Measurements from ENCODE around the gene DYNC2LI1.

The DYNC2LI1 gene

DNA sequence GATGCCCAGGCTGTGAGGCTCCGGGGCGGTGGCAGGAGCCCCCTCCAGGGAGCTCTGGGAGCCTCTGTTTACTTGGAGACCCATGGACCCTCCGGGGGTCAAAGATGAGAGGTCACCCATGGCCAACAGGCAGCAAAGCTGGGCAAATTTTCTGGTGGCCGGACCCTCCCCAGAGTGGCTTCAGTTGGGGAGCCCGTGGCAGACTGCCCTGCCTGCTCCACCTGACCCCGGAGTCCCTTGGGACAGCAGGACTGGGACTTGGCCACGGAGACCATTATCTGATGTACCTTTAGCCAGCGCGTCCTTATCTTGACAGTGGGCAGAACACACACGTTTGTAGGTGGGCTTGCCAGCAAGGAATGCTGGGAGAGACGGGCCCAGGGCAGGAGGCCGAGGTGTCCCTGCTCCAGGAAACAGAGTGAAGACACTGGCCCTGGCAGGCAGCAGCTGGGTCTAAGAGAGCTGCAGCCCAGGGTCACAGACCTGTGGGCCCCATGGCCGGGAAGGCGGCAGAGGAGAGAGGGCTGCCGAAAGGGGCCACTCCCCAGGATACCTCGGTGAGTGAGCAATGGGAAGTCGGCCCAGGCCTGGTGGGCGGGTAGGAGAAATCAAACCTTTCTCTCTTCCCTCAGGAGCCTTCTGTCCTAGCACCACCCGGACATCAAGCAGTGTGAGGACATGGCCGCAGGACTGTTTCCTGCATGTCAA, 64.9 kb downstream of the DYNC2LI1 start, which contains the start of the genes ABCG5 and ABCG8:
TSS of gene ABCG5 (minus strand) at position 280 of the 708 bp plus-strand sequence. CDS start at position 120, 160 bp downstream.
TSS of gene ABCG8 (plus strand) at position 412 of the 708 bp plus-strand sequence. CDS start at position 495, 83 bp downstream.
- Mint-ChIP-seq H3K4me1 (no peaks in the 10 kb centered on the region), H3K27ac (no peak within 1 kb of the TSS), H3K36me3 (ENCODE audit: low read depth) (no peaks in the 10 kb centered on the region), H3K4me3 (no peak within 1 kb of the TSS), H3K9me3 (no peaks in the 10 kb centered on the region), H3K27me3 (ENCODE audit: low read depth) (no peaks in the 10 kb centered on the region)
- TF ChIP-seq, protein P1, sequence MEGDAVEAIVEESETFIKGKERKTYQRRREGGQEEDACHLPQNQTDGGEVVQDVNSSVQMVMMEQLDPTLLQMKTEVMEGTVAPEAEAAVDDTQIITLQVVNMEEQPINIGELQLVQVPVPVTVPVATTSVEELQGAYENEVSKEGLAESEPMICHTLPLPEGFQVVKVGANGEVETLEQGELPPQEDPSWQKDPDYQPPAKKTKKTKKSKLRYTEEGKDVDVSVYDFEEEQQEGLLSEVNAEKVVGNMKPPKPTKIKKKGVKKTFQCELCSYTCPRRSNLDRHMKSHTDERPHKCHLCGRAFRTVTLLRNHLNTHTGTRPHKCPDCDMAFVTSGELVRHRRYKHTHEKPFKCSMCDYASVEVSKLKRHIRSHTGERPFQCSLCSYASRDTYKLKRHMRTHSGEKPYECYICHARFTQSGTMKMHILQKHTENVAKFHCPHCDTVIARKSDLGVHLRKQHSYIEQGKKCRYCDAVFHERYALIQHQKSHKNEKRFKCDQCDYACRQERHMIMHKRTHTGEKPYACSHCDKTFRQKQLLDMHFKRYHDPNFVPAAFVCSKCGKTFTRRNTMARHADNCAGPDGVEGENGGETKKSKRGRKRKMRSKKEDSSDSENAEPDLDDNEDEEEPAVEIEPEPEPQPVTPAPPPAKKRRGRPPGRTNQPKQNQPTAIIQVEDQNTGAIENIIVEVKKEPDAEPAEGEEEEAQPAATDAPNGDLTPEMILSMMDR (IDR thresholded peaks at IDR 0.05; ENCODE audit: unreplicated experiment in 3 of 3): no peak

DNA sequence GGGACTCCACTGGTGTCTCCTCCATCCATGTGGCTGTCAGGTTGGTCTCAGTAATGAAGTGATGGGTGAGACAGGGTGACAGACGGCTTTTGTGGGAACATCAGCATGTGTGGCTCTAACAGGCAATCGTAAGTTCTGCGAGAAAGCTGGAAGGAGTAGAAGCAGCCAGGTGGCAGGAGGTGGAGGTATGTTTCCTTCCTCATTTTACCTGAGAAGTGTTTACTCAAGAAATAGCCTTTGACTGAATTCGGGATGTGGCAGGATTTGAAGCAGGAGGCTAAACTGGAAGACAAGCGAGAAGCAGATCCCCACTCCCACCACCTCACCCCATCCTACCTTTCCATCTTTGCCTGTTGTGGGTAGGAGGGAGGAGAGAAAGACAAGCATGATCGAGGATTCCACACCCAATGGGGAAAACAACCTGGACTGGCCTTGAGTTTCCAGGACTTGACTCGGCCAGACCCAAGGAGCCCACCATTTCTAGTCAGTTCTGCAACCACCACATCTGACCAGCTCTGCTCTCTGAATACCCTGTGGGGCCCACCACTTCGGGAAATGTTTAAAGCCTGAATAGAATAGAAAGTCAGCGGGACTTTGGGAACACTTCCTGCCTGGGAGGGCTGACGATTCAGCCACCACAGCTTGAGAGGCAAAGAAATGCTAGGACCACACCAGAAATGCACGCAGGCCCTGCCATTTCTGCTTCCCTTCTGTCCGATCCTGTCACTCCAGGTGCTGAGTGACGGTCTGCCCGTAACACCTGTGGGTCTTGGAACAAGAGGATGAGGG, 66.1 kb downstream of the DYNC2LI1 start:
- H3K4me1 Mint-ChIP-seq: no peaks in the 10 kb centered on the region

DNA sequence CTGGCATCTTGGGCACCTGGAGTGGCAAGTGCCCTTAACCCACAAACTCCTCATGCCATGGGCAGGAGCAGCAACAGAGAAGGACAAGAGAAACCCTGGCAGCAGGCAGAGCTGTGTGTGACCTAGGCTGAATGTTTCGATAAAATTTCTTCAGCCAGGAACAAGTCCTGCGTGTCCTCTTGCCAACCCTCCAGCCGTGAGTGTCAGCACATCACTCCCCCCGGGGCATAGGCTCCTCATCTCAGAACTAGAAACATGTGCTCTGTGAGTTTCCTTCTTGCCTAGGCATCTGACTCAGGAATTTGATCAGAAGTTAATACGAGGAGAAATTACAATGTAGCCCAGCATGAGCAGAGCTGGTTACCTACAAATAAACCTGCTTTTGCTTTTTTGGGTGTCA, 67.1 kb downstream of the DYNC2LI1 start:
- no peaks in the 10 kb centered on the region for H3K4me1 Mint-ChIP-seq
- H3K4me3 Mint-ChIP-seq: no peak overlapping the region
- no peaks in the 10 kb centered on the region for H3K9me3 Mint-ChIP-seq
- H3K27me3 Mint-ChIP-seq (ENCODE audit: low read depth): peaks cover 1% of the 10 kb centered on the region
- H3K27ac Mint-ChIP-seq: no peak overlapping the region
- TF ChIP-seq, protein P1 (IDR thresholded peaks at IDR 0.05; ENCODE audit: unreplicated experiment in 3 of 3): no peak
- H3K36me3 Mint-ChIP-seq (ENCODE audit: low read depth): no peaks in the 10 kb centered on the region

More for the DNA sequence above, 66.1 kb downstream of the DYNC2LI1 start:
- Mint-ChIP-seq H3K4me3 (no peak overlapping the region), H3K27me3 (ENCODE audit: low read depth) (no peaks in the 10 kb centered on the region), H3K9me3 (no peaks in the 10 kb centered on the region), H3K36me3 (ENCODE audit: low read depth) (no peaks in the 10 kb centered on the region), H3K27ac (no peak overlapping the region)
- TF ChIP-seq, protein P1 (IDR thresholded peaks at IDR 0.05; ENCODE audit: unreplicated experiment in 3 of 3): no peak

DNA sequence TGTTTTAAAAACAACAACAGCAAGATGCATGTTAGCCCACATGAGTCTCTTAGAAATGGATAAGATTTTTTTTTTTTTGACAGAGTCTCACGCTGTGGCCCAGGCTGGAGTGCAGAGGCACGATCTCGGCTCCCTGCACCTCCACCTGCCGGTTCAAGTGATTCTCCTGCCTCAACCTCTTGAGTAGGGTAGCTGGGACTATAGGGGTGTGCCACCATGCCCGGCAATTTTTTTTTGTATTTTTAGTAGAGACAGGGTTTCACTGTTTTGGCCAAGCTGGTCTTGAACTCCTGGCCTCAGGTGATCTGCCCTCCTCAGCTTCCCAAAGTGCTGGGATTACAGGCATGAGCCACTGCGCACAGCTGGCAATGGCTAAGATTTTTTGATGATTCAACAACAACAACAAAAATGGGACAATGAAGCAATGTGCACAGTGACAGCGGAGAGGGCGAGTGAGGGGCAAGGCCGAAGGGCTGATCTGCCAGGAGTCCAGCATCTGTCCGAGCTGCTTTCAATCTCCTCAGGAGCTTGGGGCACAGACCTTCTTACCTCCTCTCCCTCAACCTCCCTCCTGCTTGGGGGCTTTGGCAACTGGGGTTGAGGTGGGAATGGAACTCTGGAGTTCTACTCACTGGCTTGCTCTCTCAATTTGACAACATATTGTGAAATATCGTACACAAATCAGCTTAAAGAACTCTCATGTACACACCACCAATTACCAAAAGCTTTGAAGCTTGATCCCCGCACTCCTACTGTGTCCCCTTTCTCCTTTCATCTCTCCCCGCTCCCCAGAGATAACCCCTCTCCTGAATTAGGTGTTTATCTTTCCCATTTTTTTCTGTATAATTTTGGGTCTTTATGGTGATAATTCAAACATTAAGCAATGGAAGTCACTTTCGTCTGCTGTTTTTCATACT, 68.4 kb downstream of the DYNC2LI1 start:
- Mint-ChIP-seq H3K27ac (no peak overlapping the region), H3K27me3 (ENCODE audit: low read depth) (peaks cover 5% of the 10 kb centered on the region), H3K9me3 (no peaks in the 10 kb centered on the region), H3K4me3 (no peak overlapping the region), H3K4me1 (no peaks in the 10 kb centered on the region), H3K36me3 (ENCODE audit: low read depth) (no peaks in the 10 kb centered on the region)
- TF ChIP-seq, protein P1 (IDR thresholded peaks at IDR 0.05; ENCODE audit: unreplicated experiment in 3 of 3): no peak

DNA sequence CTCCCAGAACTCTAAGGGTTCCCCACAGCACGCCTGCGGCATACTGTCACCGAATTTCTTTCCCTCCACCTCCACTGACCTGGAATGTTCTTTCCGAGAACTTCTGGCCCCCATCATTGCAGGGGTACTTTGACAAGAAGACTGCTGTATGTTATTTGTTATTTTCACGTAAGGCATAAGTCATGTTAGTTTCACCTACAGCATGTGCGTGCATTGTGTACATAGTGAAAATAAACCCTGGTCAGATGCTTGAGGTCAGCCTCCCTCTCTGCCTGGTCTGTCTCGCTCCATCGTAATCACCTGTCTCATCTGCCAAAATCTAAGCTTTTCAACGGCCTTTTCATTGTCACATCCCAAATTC, 69.0 kb downstream of the DYNC2LI1 start:
- Mint-ChIP-seq H3K27me3 (ENCODE audit: low read depth) (peaks cover 5% of the 10 kb centered on the region), H3K4me3 (no peak overlapping the region), H3K4me1 (no peaks in the 10 kb centered on the region), H3K36me3 (ENCODE audit: low read depth) (no peaks in the 10 kb centered on the region), H3K27ac (no peak overlapping the region), H3K9me3 (no peaks in the 10 kb centered on the region)
- TF ChIP-seq, protein P1 (IDR thresholded peaks at IDR 0.05; ENCODE audit: unreplicated experiment in 3 of 3): no peak
